CD4-positive, alpha-beta T cell (primary cell): ENCODE measurements around the gene NEGR1. TPM values are rescaled to one million over a fixed set of nuclear protein-coding genes. Genes with fewer than 3 reads are reported as not detected.

ENCODE experiments used
- ATAC-seq: fragments of 200-7000 bp; cut with Tn5 transposase; one replicate; pipeline ENCODE4 v1.10.0; 2022; ENCODE audit warnings: mild to moderate bottlenecking; ENCODE audit not compliant: poor library complexity
- CTCF ChIA-PET: fragments of 350-600 bp; sonication (Branson Sonifier 250); formaldehyde crosslinking; loops from one replicate; lab custom pipeline; 2021; ENCODE audit warnings: antibody characterized with exemption, inconsistent platforms; lab: Charles Lee
- POLR2A ChIA-PET: fragments of 350-600 bp; sonication (Branson Sonifier 250); formaldehyde crosslinking; loops from one replicate; lab custom pipeline; 2021; ENCODE audit warnings: antibody characterized with exemption, inconsistent platforms; lab: Charles Lee
- DNase-seq, 14 experiments: peaks; one replicate each; pipeline ENCODE4 v3.0.0-alpha.2; 2013 to 2020; ENCODE audit warnings: mixed read lengths in 2 of 14
- H3K27ac ChIP-seq, 2 donors: one replicate each; pipeline versions ENCODE4 v1.5.1 to v1.7.0; 2013; ENCODE audit warnings: low read length in 2 of 2, low read depth in 1 of 2, mild to moderate bottlenecking in 1 of 2
- H3K27me3 ChIP-seq, 2 experiments: 1 replicate in 1 of 2; 2 replicates in 1 of 2; pipeline versions ENCODE4 v1.6.1 to v1.7.0; 2013; ENCODE audit warnings: low read length in 2 of 2, control low read depth in 1 of 2, mild to moderate bottlenecking in 1 of 2, moderate library complexity in 1 of 2; ENCODE audit not compliant: insufficient read depth in 2 of 2, control insufficient read depth in 1 of 2
- H3K36me3 ChIP-seq: one replicate; pipeline ENCODE4 v1.6.1; 2013; ENCODE audit warnings: low read length, control low read depth; ENCODE audit not compliant: insufficient read depth
- H3K4me1 ChIP-seq: one replicate; pipeline ENCODE4 v1.6.1; 2013; ENCODE audit warnings: low read length, control low read depth; ENCODE audit not compliant: insufficient read depth
- H3K4me3 ChIP-seq: one replicate; pipeline ENCODE4 v1.5.1; 2013; ENCODE audit warnings: mild to moderate bottlenecking, low read length, moderate library complexity
- H3K9me3 ChIP-seq, 2 experiments: 1 replicate in 1 of 2; 2 replicates in 1 of 2; pipeline versions ENCODE4 v1.6.1 to v1.7.0; 2013; ENCODE audit warnings: low read length in 2 of 2, mild to moderate bottlenecking in 2 of 2, control low read depth in 1 of 2, moderate library complexity in 1 of 2; ENCODE audit not compliant: control insufficient read depth in 1 of 2, insufficient read depth in 1 of 2
- H3K27ac Mint-ChIP-seq: one replicate; pipeline ENCODE4 v1.8.0; 2020; ENCODE audit warnings: mixed read lengths
- H3K27me3 Mint-ChIP-seq: one replicate; pipeline ENCODE4 v1.8.0; 2021; ENCODE audit warnings: mixed read lengths
- H3K36me3 Mint-ChIP-seq: one replicate; pipeline ENCODE4 v1.8.0; 2021; ENCODE audit warnings: low read depth, mixed read lengths
- H3K4me1 Mint-ChIP-seq: one replicate; pipeline ENCODE4 v1.8.0; 2021; ENCODE audit warnings: low read depth, mixed read lengths
- H3K4me3 Mint-ChIP-seq: one replicate; pipeline ENCODE4 v1.8.0; 2020; ENCODE audit warnings: mild to moderate bottlenecking, mixed read lengths
- H3K9me3 Mint-ChIP-seq: one replicate; pipeline ENCODE4 v1.8.0; 2020; ENCODE audit warnings: mixed read lengths
- intact Hi-C, 2 experiments: fragments of 100-400 bp; cut with DNase I in 1 of 2; cut with micrococcal nuclease in 1 of 2; formaldehyde crosslinking; loops; one replicate each; pipeline versions ENCODE4 v1.15.1 to v1.9.0; 2023 to 2025; cut with DNase I, micrococcal nuclease
- total RNA-seq, 174 experiments: library from RNA in 2 of 174; stranded (reverse) in 2 of 174; gene quantifications; one replicate each; pipeline ENCODE4 v1.2.3 and lab custom pipeline; 2021 to 2026
- TF ChIP-seq, protein P1 (sequence below): fragments of 200-600 bp; IDR thresholded peaks from one replicate; pipeline ENCODE4 v1.8.0; 2022; ENCODE audit warnings: antibody characterized with exemption, mild to moderate bottlenecking

The NEGR1 gene
- total RNA-seq, 2 experiments from 2014 or later = 0.03 TPM

- intact Hi-C loops = no loop called here
- ATAC-seq (no peak), DNase-seq (no peak)
- ChIA-PET POLR2A (no interaction called here), CTCF (no interaction called here)
- Histone ChIP-seq H3K27ac (no peak overlapping the region), H3K36me3 (no peaks in the 10 kb centered on the region), H3K4me3 (no peak overlapping the region), H3K9me3 (no peaks in the 10 kb centered on the region), H3K4me1 (no peaks in the 10 kb centered on the region), H3K27me3 (no peaks in the 10 kb centered on the region)
- no peak overlapping the region for H3K4me3 Mint-ChIP-seq
- H3K4me1 Mint-ChIP-seq = no peaks in the 10 kb centered on the region
- TF ChIP-seq, protein P1, sequence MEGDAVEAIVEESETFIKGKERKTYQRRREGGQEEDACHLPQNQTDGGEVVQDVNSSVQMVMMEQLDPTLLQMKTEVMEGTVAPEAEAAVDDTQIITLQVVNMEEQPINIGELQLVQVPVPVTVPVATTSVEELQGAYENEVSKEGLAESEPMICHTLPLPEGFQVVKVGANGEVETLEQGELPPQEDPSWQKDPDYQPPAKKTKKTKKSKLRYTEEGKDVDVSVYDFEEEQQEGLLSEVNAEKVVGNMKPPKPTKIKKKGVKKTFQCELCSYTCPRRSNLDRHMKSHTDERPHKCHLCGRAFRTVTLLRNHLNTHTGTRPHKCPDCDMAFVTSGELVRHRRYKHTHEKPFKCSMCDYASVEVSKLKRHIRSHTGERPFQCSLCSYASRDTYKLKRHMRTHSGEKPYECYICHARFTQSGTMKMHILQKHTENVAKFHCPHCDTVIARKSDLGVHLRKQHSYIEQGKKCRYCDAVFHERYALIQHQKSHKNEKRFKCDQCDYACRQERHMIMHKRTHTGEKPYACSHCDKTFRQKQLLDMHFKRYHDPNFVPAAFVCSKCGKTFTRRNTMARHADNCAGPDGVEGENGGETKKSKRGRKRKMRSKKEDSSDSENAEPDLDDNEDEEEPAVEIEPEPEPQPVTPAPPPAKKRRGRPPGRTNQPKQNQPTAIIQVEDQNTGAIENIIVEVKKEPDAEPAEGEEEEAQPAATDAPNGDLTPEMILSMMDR = no peak
- no peaks in the 10 kb centered on the region for H3K27me3 Mint-ChIP-seq
- H3K9me3 Mint-ChIP-seq = peaks cover 3% of the 10 kb centered on the region
- H3K36me3 Mint-ChIP-seq = no peaks in the 10 kb centered on the region
- no peak overlapping the region for H3K27ac Mint-ChIP-seq
These were observed 664.1 kb downstream of the NEGR1 start for GRCh38 chr1:71618191-71618590.

DNA sequence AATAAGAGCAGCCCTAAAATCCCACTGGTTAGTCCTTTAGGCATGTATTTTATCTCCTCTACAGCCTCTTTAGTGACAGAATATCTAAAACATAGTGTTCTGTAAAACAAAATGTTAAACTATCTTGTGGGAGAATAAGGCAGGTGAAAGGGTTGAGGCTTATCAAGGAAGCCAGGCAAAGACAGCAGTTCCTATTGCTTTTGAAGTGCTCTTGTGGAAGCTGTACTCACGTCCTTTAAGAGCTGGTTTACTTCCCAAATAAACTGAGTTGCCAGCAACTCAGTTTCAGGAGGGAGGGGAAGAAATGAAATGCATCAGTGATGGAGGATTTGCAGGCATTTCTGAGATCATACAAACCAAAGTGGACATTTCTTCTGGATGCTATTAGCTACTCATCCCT, 671.9 kb downstream of the NEGR1 start:
- Histone ChIP-seq H3K9me3 (peaks cover 0 to 8% of the 10 kb centered on the region in 2 experiments), H3K36me3 (no peaks in the 10 kb centered on the region), H3K27ac (no peak overlapping the region), H3K27me3 (no peaks in the 10 kb centered on the region), H3K4me1 (no peaks in the 10 kb centered on the region), H3K4me3 (no peak overlapping the region)
- TF ChIP-seq, protein P1 = no peak
- POLR2A ChIA-PET = no interaction called here
- no peak overlapping the region for H3K4me3 Mint-ChIP-seq
- no peaks in the 10 kb centered on the region for H3K4me1 Mint-ChIP-seq
- DNase-seq (no peak), ATAC-seq (no peak)
- no peaks in the 10 kb centered on the region for H3K36me3 Mint-ChIP-seq
- peaks cover 7% of the 10 kb centered on the region for H3K9me3 Mint-ChIP-seq
- CTCF ChIA-PET = no interaction called here
- no peak overlapping the region for H3K27ac Mint-ChIP-seq
- intact Hi-C loops = no loop called here
- no peaks in the 10 kb centered on the region for H3K27me3 Mint-ChIP-seq

DNA sequence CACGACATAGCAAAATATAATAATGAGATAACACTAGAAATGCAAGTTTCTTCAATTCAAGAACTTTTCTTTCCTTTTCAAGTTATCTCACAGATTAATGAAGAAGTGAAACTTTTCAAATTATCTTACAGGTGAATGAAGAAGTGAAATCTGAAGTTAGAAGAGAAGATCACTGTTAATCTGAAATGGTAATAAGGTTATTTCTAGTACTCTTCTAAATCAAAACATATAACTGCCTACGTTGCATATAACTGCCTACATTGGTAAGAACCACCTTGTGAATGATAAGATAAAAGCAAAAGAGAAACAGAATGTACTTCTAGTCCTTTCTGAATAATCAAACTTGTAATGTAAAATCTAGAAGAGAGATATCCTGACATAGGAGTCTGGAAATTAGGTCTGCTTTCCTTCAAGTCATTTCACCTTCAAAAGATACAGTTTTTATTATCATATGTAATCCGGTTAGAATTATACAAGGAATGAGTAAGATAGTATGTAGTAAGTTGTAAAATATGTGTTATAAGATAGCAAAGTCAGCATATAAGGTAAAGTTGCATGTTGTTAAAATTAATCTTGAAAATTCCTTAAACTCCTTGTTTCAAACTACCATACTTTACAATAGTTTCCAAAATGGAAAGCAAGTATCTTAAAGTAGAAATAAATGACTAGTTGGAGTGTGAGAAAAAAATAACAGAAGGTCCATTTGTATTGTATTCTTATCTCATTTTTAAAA, 679.1 kb downstream of the NEGR1 start:
- H3K4me3 Mint-ChIP-seq = no peak overlapping the region
- H3K27ac Mint-ChIP-seq = no peak overlapping the region
- Histone ChIP-seq H3K27me3 (no peaks in the 10 kb centered on the region), H3K4me1 (no peaks in the 10 kb centered on the region), H3K27ac (no peak overlapping the region), H3K36me3 (no peaks in the 10 kb centered on the region), H3K9me3 (peaks cover 0 to 6% of the 10 kb centered on the region in 2 experiments), H3K4me3 (no peak overlapping the region)
- DNase-seq (no peak), ATAC-seq (no peak)
- H3K9me3 Mint-ChIP-seq = peaks cover 2% of the 10 kb centered on the region
- H3K36me3 Mint-ChIP-seq = no peaks in the 10 kb centered on the region
- CTCF ChIA-PET = no interaction called here
- POLR2A ChIA-PET = no interaction called here
- TF ChIP-seq, protein P1 = no peak
- no peaks in the 10 kb centered on the region for H3K4me1 Mint-ChIP-seq
- intact Hi-C loops = no loop called here
- no peaks in the 10 kb centered on the region for H3K27me3 Mint-ChIP-seq
